Measurements from ENCODE around the gene IFT81. TPM values are rescaled to one million over a fixed set of nuclear protein-coding genes. Genes with fewer than 3 reads are reported as not detected.

The IFT81 gene
- total and polyA plus RNA-seq, 11 donors, result 4.3 to 9.8 (median 8.5) TPM

- peak overlapping the region in 10 of 12 donors; percentile 8 to 78 (median 66) for H3K27ac ChIP-seq
- no peaks in the 10 kb centered on the region for H3K36me3 ChIP-seq
- H3K4me3 ChIP-seq, result no peak overlapping the region
- H3K27me3 ChIP-seq, result no peaks in the 10 kb centered on the region
- no peaks in the 10 kb centered on the region for H3K9me3 ChIP-seq
- H3K4me1 ChIP-seq, result peaks cover 0 to 32% (median 13%) of the 10 kb centered on the region in 12 donors
- intact Hi-C loops (cut with DNase I), result no loop called here
- TF ChIP-seq POLR2A (IDR thresholded peaks at IDR 0.05) (no peak), CTCF (IDR thresholded peaks at IDR 0.05) (no peak)
- ATAC-seq, result no peak
- no peak for DNase-seq
- 56 to 69% (median 60%) methylated on average over 1 of the region's 1 CpG for WGBS, 4 donors
These were observed 111.2 kb downstream of the IFT81 start for GRCh38 chr12:110235383-110235782.

- H3K36me3 ChIP-seq, result no peaks in the 10 kb centered on the region
- peak overlapping the region in 1 of 12 donors; percentile 90 for H3K27ac ChIP-seq
- intact Hi-C loops (cut with DNase I), result loop anchor here in 3 of 10 donors (10.0 kb wide), 2 partner anchors 68 to 138 kb away; no protein-coding TSS in a partner anchor
- peaks cover 0 to 5% (median 0%) of the 10 kb centered on the region in 12 donors for H3K9me3 ChIP-seq
- H3K4me3 ChIP-seq, result no peak overlapping the region
- no peak for DNase-seq
- WGBS, 4 donors, result 92 to 98% (median 96%) methylated on average over 5 of the region's 5 CpGs
- H3K27me3 ChIP-seq, result no peaks in the 10 kb centered on the region
- no peak for TF ChIP-seq POLR2A (IDR thresholded peaks at IDR 0.05)
- no peak for TF ChIP-seq CTCF (IDR thresholded peaks at IDR 0.05)
- H3K4me1 ChIP-seq, result peaks cover 0 to 33% (median 24%) of the 10 kb centered on the region in 12 donors
- ATAC-seq, result no peak
These were observed 119.1 kb downstream of the IFT81 start for GRCh38 chr12:110243227-110243626.

- H3K4me3 ChIP-seq, result peak overlapping the region in 3 of 12 donors; percentile 3 to 16 (median 7)
- peaks cover 0 to 45% (median 34%) of the 10 kb centered on the region in 12 donors for H3K4me1 ChIP-seq
- intact Hi-C loops (cut with DNase I), result loop anchor here in 3 of 10 donors (10.0 kb wide), 2 partner anchors 70 to 140 kb away; no protein-coding TSS in a partner anchor
- no peaks in the 10 kb centered on the region for H3K36me3 ChIP-seq
- TF ChIP-seq CTCF (IDR thresholded peaks at IDR 0.05) (no peak), POLR2A (IDR thresholded peaks at IDR 0.05) (no peak)
- no peaks in the 10 kb centered on the region for H3K27me3 ChIP-seq
- ATAC-seq, result no peak
- 58 to 73% (median 66%) methylated on average over 12 of the region's 12 CpGs for WGBS, 4 donors
- peaks cover 0 to 5% (median 0%) of the 10 kb centered on the region in 12 donors for H3K9me3 ChIP-seq
- peak overlapping the region; percentile 32 to 97 (median 86) for H3K27ac ChIP-seq
- no peak for DNase-seq
These were observed 120.2 kb downstream of the IFT81 start for GRCh38 chr12:110244372-110244771.

- intact Hi-C loops (cut with DNase I), result loop anchor here in 5 of 10 donors (5.0 to 10.0 kb wide), 3 partner anchors 37 to 140 kb away; partner anchors contain the start of gene ATP2A2 (in 3 of the 5)
- Histone ChIP-seq H3K27me3 (no peaks in the 10 kb centered on the region), H3K27ac (peak overlapping the region; percentile 71 to 97 (median 88)), H3K4me3 (peak overlapping the region in 2 of 12 donors; percentile 3 to 7), H3K4me1 (peaks cover 0 to 49% (median 38%) of the 10 kb centered on the region in 12 donors), H3K9me3 (peaks cover 0 to 5% (median 0%) of the 10 kb centered on the region in 12 donors), H3K36me3 (no peaks in the 10 kb centered on the region)
- ATAC-seq (peak; percentile 66 to 80 (median 73)), DNase-seq (peak; percentile 61 to 91 (median 78))
- WGBS, 4 donors, result 44 to 55% (median 53%) methylated on average over 8 of the region's 8 CpGs
- TF ChIP-seq POLR2A (IDR thresholded peaks at IDR 0.05) (peak in 1 of 2 donors; percentile 69), CTCF (IDR thresholded peaks at IDR 0.05) (no peak)
These were observed 120.7 kb downstream of the IFT81 start for GRCh38 chr12:110244829-110245228.
